NCI-H2227 (cell line): ENCODE measurements around the gene POPDC2.

Source experiments
- DNase-seq: peaks from one replicate; lab custom pipeline; 2025; ENCODE audit not compliant: unreplicated experiment; lab: John Stamatoyannopoulos, UW

Gene POPDC2

GRCh38 chr3:119641416-119641815 lies 19.0 kb downstream of the POPDC2 start:
- no peak for DNase-seq

- DNase-seq, result no peak
Observed at GRCh38 chr3:119639494-119640350, 20.7 kb downstream of the POPDC2 start.

- no peak for DNase-seq
Observed at GRCh38 chr3:119637679-119638477, 22.5 kb downstream of the POPDC2 start.

- no peak for DNase-seq
Observed at GRCh38 chr3:119636891-119637611, 23.3 kb downstream of the POPDC2 start.

- no peak for DNase-seq
Observed at GRCh38 chr3:119636249-119636648, 24.1 kb downstream of the POPDC2 start.

- DNase-seq, result no peak
Observed at GRCh38 chr3:119635719-119636118, 24.7 kb downstream of the POPDC2 start.

- no peak for DNase-seq
Observed at GRCh38 chr3:119632829-119633228, 27.6 kb downstream of the POPDC2 start.

- DNase-seq, result no peak
Observed at GRCh38 chr3:119632216-119632615, 28.2 kb downstream of the POPDC2 start.

GRCh38 chr3:119631516-119631915 lies 28.9 kb downstream of the POPDC2 start:
- DNase-seq, result no peak

- no peak for DNase-seq
Observed at GRCh38 chr3:119630880-119631329, 29.5 kb downstream of the POPDC2 start.

- no peak for DNase-seq
Observed at GRCh38 chr3:119630128-119630879, 30.1 kb downstream of the POPDC2 start.

- no peak for DNase-seq
Observed at GRCh38 chr3:119628816-119629445, 31.5 kb downstream of the POPDC2 start.

- no peak for DNase-seq
Observed at GRCh38 chr3:119628390-119628789, 32.0 kb downstream of the POPDC2 start.

GRCh38 chr3:119627461-119627860 lies 32.9 kb downstream of the POPDC2 start:
- DNase-seq, result no peak

GRCh38 chr3:119626196-119626595 lies 34.2 kb downstream of the POPDC2 start:
- no peak for DNase-seq

GRCh38 chr3:119625451-119626153 lies 34.8 kb downstream of the POPDC2 start:
- no peak for DNase-seq

GRCh38 chr3:119624002-119624720 lies 36.2 kb downstream of the POPDC2 start:
- DNase-seq, result no peak

- no peak for DNase-seq
Observed at GRCh38 chr3:119620899-119621298, 39.5 kb downstream of the POPDC2 start.

- DNase-seq, result no peak
Observed at GRCh38 chr3:119619094-119619493, 41.3 kb downstream of the POPDC2 start.
